CD4-positive, alpha-beta T cell (primary cell): ENCODE measurements around the gene PAGE2B. TPM values are rescaled to one million over a fixed set of nuclear protein-coding genes. Genes with fewer than 3 reads are reported as not detected.
A peak's percentile ranks its signal among the peaks of the same experiment; 100 is the strongest.
"Not testable (repeated sequence)": the region's sequence is repeated elsewhere in the genome, so short reads cannot be mapped to it uniquely, and the experiment has no call there.

Experiments
- ATAC-seq: fragments of 200-7000 bp; cut with Tn5 transposase; one replicate; pipeline ENCODE4 v1.10.0; 2022; ENCODE audit warnings: mild to moderate bottlenecking; ENCODE audit not compliant: poor library complexity
- CTCF ChIA-PET: fragments of 350-600 bp; sonication (Branson Sonifier 250); formaldehyde crosslinking; loops from one replicate; lab custom pipeline; 2021; ENCODE audit warnings: antibody characterized with exemption, inconsistent platforms; lab: Charles Lee
- POLR2A ChIA-PET: fragments of 350-600 bp; sonication (Branson Sonifier 250); formaldehyde crosslinking; loops from one replicate; lab custom pipeline; 2021; ENCODE audit warnings: antibody characterized with exemption, inconsistent platforms; lab: Charles Lee
- DNase-seq, 14 experiments: peaks; one replicate each; pipeline ENCODE4 v3.0.0-alpha.2; 2013 to 2020; ENCODE audit warnings: mixed read lengths in 2 of 14
- H3K27ac ChIP-seq, 2 donors: one replicate each; pipeline versions ENCODE4 v1.5.1 to v1.7.0; 2013; ENCODE audit warnings: low read length in 2 of 2, low read depth in 1 of 2, mild to moderate bottlenecking in 1 of 2
- H3K27me3 ChIP-seq, 2 experiments: 1 replicate in 1 of 2; 2 replicates in 1 of 2; pipeline versions ENCODE4 v1.6.1 to v1.7.0; 2013; ENCODE audit warnings: low read length in 2 of 2, control low read depth in 1 of 2, mild to moderate bottlenecking in 1 of 2, moderate library complexity in 1 of 2; ENCODE audit not compliant: insufficient read depth in 2 of 2, control insufficient read depth in 1 of 2
- H3K36me3 ChIP-seq: one replicate; pipeline ENCODE4 v1.6.1; 2013; ENCODE audit warnings: low read length, control low read depth; ENCODE audit not compliant: insufficient read depth
- H3K4me1 ChIP-seq: one replicate; pipeline ENCODE4 v1.6.1; 2013; ENCODE audit warnings: low read length, control low read depth; ENCODE audit not compliant: insufficient read depth
- H3K4me3 ChIP-seq: one replicate; pipeline ENCODE4 v1.5.1; 2013; ENCODE audit warnings: mild to moderate bottlenecking, low read length, moderate library complexity
- H3K9me3 ChIP-seq, 2 experiments: 1 replicate in 1 of 2; 2 replicates in 1 of 2; pipeline versions ENCODE4 v1.6.1 to v1.7.0; 2013; ENCODE audit warnings: low read length in 2 of 2, mild to moderate bottlenecking in 2 of 2, control low read depth in 1 of 2, moderate library complexity in 1 of 2; ENCODE audit not compliant: control insufficient read depth in 1 of 2, insufficient read depth in 1 of 2
- H3K27ac Mint-ChIP-seq: one replicate; pipeline ENCODE4 v1.8.0; 2020; ENCODE audit warnings: mixed read lengths
- H3K27me3 Mint-ChIP-seq: one replicate; pipeline ENCODE4 v1.8.0; 2021; ENCODE audit warnings: mixed read lengths
- H3K36me3 Mint-ChIP-seq: one replicate; pipeline ENCODE4 v1.8.0; 2021; ENCODE audit warnings: low read depth, mixed read lengths
- H3K4me1 Mint-ChIP-seq: one replicate; pipeline ENCODE4 v1.8.0; 2021; ENCODE audit warnings: low read depth, mixed read lengths
- H3K4me3 Mint-ChIP-seq: one replicate; pipeline ENCODE4 v1.8.0; 2020; ENCODE audit warnings: mild to moderate bottlenecking, mixed read lengths
- H3K9me3 Mint-ChIP-seq: one replicate; pipeline ENCODE4 v1.8.0; 2020; ENCODE audit warnings: mixed read lengths
- CTCF ChIP-seq: fragments of 200-600 bp; IDR thresholded peaks from one replicate; pipeline ENCODE4 v1.8.0; 2022; ENCODE audit warnings: antibody characterized with exemption, mild to moderate bottlenecking
- intact Hi-C, 2 experiments: fragments of 100-400 bp; cut with DNase I in 1 of 2; cut with micrococcal nuclease in 1 of 2; formaldehyde crosslinking; loops; one replicate each; pipeline versions ENCODE4 v1.15.1 to v1.9.0; 2023 to 2025; cut with DNase I, micrococcal nuclease
- total RNA-seq, 174 experiments: library from RNA in 2 of 174; stranded (reverse) in 2 of 174; gene quantifications; one replicate each; pipeline ENCODE4 v1.2.3 and lab custom pipeline; 2021 to 2026

The PAGE2B gene
- total RNA-seq, 2 experiments from 2014 or later, result 0.99 to 1.0 TPM

- H3K9me3 ChIP-seq, result no peaks in the 10 kb centered on the region
- ChIA-PET POLR2A (interaction anchor here (0.7 to 1.3 kb wide), 4 partner anchors 57 to 418 kb away, joined by 4 to 6 read pairs (median 4); partner anchors contain the start of gene APEX2), CTCF (interaction anchor here (1.2 to 1.3 kb wide), 2 partner anchors 49 to 166 kb away, joined by 3 to 7 read pairs; no protein-coding TSS in a partner anchor)
- no peaks in the 10 kb centered on the region for H3K36me3 ChIP-seq
- peaks cover 24% of the 10 kb centered on the region for H3K4me1 Mint-ChIP-seq
- H3K27me3 Mint-ChIP-seq, result no peaks in the 10 kb centered on the region
- peak overlapping the region; percentile 88 for H3K27ac Mint-ChIP-seq
- peak; percentile 82 for TF ChIP-seq CTCF
- H3K4me3 ChIP-seq, result peak overlapping the region; percentile 30
- H3K27ac ChIP-seq, result no peak overlapping the region
- no peaks in the 10 kb centered on the region for H3K36me3 Mint-ChIP-seq
- H3K27me3 ChIP-seq, result no peaks in the 10 kb centered on the region
- DNase-seq, result peak in 9 of 14 experiments; percentile 9 to 69 (median 25)
- intact Hi-C loops, result loop anchor here (1.0 to 10.0 kb wide), 9 partner anchors 45 to 1743 kb away; partner anchors contain the start of genes APEX2 (in 1 of the 2), HUWE1 (in 1 of the 2) and MAGED2 (in 1 of the 2)
- no peaks in the 10 kb centered on the region for H3K9me3 Mint-ChIP-seq
- ATAC-seq, result peak; percentile 59
- peak overlapping the region; percentile 84 for H3K4me3 Mint-ChIP-seq
- H3K4me1 ChIP-seq, result peaks cover 11% of the 10 kb centered on the region
These were observed 17.1 kb upstream of the PAGE2B start for GRCh38 chrX:55057675-55058249.

DNA sequence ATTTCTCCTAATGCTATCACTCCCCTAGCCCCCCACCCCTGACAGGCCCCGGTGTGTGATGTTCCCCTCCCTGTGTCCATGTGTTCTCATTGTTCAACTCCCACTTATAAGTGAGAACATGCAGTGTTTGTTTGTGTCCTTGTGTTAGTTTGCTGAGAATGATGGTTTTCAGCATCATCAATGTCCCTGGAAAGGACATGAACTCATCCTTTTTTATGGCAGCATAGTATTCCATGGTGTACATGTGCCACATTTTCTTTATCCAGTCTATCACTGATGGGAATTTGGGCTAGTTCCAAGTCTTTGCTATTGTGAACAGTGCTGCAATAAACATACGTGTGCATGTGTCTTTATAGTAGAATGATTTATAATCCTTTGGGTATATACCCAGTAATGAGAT is 7.7 kb upstream of the PAGE2B start:
- ATAC-seq, H3K36me3 Mint-ChIP-seq, H3K27ac Mint-ChIP-seq, H3K4me3 ChIP-seq, H3K9me3 Mint-ChIP-seq, DNase-seq, H3K27me3 Mint-ChIP-seq, intact Hi-C loops, H3K36me3 ChIP-seq, H3K4me1 Mint-ChIP-seq, H3K9me3 ChIP-seq, H3K27me3 ChIP-seq, H3K27ac ChIP-seq, H3K4me3 Mint-ChIP-seq, H3K4me1 ChIP-seq, CTCF ChIA-PET, POLR2A ChIA-PET: not testable (repeated sequence)

DNA sequence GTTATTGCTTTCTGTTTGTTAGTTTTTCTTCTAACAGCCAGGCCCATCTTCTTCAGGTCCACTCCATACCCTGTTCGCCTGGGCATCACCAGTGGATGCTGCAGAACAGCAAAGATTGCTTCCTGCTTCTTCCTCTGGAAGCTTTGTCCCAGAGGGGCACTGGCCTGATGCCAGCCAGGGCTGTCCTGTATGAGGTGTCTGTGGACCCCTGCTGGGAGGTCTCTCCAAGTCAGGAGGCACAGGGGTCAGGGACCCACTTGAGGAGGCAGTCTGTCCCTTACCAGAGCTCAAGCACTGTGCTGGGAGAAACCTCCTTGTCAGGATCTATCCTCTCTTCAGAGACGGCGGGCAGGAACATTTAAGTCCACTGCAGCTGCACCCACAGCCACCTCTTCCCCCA is 2.5 kb upstream of the PAGE2B start:
- CTCF ChIA-PET, result no interaction called here
- no peak for TF ChIP-seq CTCF

More for the DNA sequence above, 2.5 kb upstream of the PAGE2B start:
- Mint-ChIP-seq H3K27ac (no peak overlapping the region), H3K27me3 (no peaks in the 10 kb centered on the region), H3K9me3 (no peaks in the 10 kb centered on the region), H3K36me3 (no peaks in the 10 kb centered on the region), H3K4me1 (no peaks in the 10 kb centered on the region), H3K4me3 (no peak overlapping the region)
- POLR2A ChIA-PET, result no interaction called here
- no peak for ATAC-seq
- Histone ChIP-seq H3K4me1 (no peaks in the 10 kb centered on the region), H3K4me3 (no peak overlapping the region), H3K27ac (no peak overlapping the region), H3K27me3 (no peaks in the 10 kb centered on the region), H3K9me3 (peaks cover 0 to 5% of the 10 kb centered on the region in 2 experiments), H3K36me3 (no peaks in the 10 kb centered on the region)
- intact Hi-C loops, result no loop called here
- no peak for DNase-seq
